Upper lobe of left lung (tissue), 6 donors: ENCODE results near the gene SPR. TPM values are rescaled to one million over a fixed set of nuclear protein-coding genes. Genes with fewer than 3 reads are reported as not detected.
"Not testable (repeated sequence)": the region's sequence is repeated elsewhere in the genome, so short reads cannot be mapped to it uniquely, and the experiment has no call there.

ENCODE experiments used
- ATAC-seq, 2 donors: fragments of 200-7000 bp; cut with Tn5 transposase; one replicate each; pipeline ENCODE4 v1.9.1; 2022; ENCODE audit warnings: mild to moderate bottlenecking in 2 of 2, moderate library complexity in 2 of 2; ENCODE audit not compliant: low FRiP score in 2 of 2
- DNase-seq, 2 donors: peaks; one replicate each; pipeline ENCODE4 v3.0.0-alpha.2; 2019 to 2020
- H3K27ac ChIP-seq, 4 donors: fragments of 200-600 bp; sonication (generic); one replicate each; pipeline ENCODE4 v1.5.1; 2016 to 2019
- H3K27me3 ChIP-seq, 4 donors: fragments of 200-600 bp; sonication (generic); one replicate each; pipeline ENCODE4 v1.5.1; 2017 to 2019
- H3K36me3 ChIP-seq, 4 donors: fragments of 200-600 bp; sonication (generic); one replicate each; pipeline ENCODE4 v1.5.1; 2016 to 2019
- H3K4me1 ChIP-seq, 4 donors: fragments of 200-600 bp; sonication (generic); one replicate each; pipeline ENCODE4 v1.5.1; 2018 to 2019
- H3K4me3 ChIP-seq, 4 donors: fragments of 200-600 bp; sonication (generic); one replicate each; pipeline ENCODE4 v1.5.1; 2017 to 2019; ENCODE audit warnings: mild to moderate bottlenecking in 2 of 4, moderate library complexity in 1 of 4
- H3K9me3 ChIP-seq, 4 donors: fragments of 200-600 bp; sonication (generic); one replicate each; pipeline ENCODE4 v1.5.1; 2018 to 2019
- EP300 ChIP-seq, 4 donors: sonication (generic); formaldehyde crosslinking; IDR thresholded peaks; one replicate each; pipeline ENCODE4 v1.5.1; 2017; ENCODE audit warnings: antibody characterized with exemption in 4 of 4, control low read depth in 2 of 4
- POLR2A ChIP-seq, 4 donors: fragments of 450-650 bp; IDR thresholded peaks; one replicate each; pipeline ENCODE4 v1.5.1; 2016 to 2017; ENCODE audit warnings: antibody characterized with exemption in 4 of 4, mild to moderate bottlenecking in 2 of 4
- POLR2AphosphoS5 ChIP-seq, 2 donors: sonication (generic); formaldehyde crosslinking; IDR thresholded peaks; one replicate each; pipeline ENCODE4 v1.5.1; 2017; ENCODE audit warnings: antibody characterized with exemption in 2 of 2
- WGBS, 2 donors: methylation state at CpG; one replicate each; pipeline ENCODE4 v1.1.5; 2017 to 2018; 5-methylcytosine and 5-hydroxymethylcytosine counted together
- total RNA-seq, 6 donors: library from RNA; depleted of rRNA in 4 of 6; stranded (reverse); fragments of >200 nt in 4 of 6; gene quantifications; one replicate each; pipeline versions ENCODE4 v1.1.0 to v1.2.1, GENCODE V29; 2016 to 2021
- TF ChIP-seq, protein P1 (sequence below), 6 experiments: fragments of 450-650 bp in 4 of 6; fragments of 200-600 bp in 2 of 6; sonication (generic) in 2 of 6; IDR thresholded peaks; one replicate each; pipeline ENCODE4 v1.5.1; 2016 to 2019; ENCODE audit warnings: antibody characterized with exemption in 6 of 6
- donor health status: DM: no; HTN: no; CAD: no; lungs with moderate emphysema.
- donor health status: DM: no; HTN: yes; CAD: no; lungs with severe emphysema.

The SPR gene
- total RNA-seq, 6 donors from 2014 or later: 26.2 to 49.2 (median 34.2) TPM

DNA sequence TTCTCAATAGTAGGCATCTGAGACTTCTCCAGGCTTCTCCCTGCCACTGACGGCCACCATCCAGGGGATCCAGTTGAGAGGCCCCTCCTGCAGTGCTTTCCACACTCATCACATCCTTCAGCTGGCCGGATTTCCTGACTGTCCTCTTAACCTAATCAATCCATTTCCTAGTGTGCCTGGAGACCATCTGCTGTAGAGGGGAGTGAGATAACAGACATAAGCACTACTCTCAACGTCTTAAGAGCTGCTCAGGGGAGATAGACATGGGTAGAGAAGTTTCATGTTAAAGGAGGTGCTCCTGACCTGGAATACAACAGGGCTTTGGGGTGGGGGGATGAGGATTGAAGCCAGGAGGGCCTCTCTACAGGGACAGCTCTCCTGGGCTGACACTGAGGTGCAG, 14.2 kb downstream of the SPR start:
- H3K9me3 ChIP-seq: no peaks in the 10 kb centered on the region
- H3K27ac ChIP-seq: no peak overlapping the region
- no peak overlapping the region for H3K4me3 ChIP-seq
- no peaks in the 10 kb centered on the region for H3K27me3 ChIP-seq
- 16 to 51% methylated on average over 3 of the region's 3 CpGs for WGBS, 2 donors
- no peaks in the 10 kb centered on the region for H3K36me3 ChIP-seq
- DNase-seq (no peak), ATAC-seq (no peak)
- TF ChIP-seq POLR2AphosphoS5 (IDR thresholded peaks at IDR 0.05): no peak
- H3K4me1 ChIP-seq: peaks cover 0 to under 1% (median 0%) of the 10 kb centered on the region in 4 donors

DNA sequence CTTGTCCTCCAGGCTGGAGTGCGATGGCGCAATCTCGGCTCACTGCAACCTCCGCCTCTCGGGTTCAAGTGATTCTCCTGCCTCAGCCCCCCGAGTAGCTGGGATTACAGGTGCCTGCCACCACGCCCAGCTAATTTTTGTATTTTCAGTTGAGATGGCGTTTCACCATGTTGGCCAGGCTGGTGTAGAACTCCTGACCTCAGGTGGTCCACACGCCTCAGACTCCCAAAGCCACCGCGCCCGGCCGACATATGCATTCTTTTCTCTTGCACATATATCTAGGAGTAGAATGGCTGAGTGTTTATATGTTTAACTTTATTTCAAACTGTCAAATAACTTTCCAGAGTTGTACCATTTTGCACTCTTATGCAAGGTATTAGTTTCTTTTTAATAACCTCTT, 20.2 kb downstream of the SPR start:
- peaks cover 0 to 15% (median 4%) of the 10 kb centered on the region in 4 donors for H3K27me3 ChIP-seq
- DNase-seq: peak in 1 of 2 donors; percentile 27
- WGBS, 2 donors: 69 to 76% methylated on average over 13 of the region's 13 CpGs

DNA sequence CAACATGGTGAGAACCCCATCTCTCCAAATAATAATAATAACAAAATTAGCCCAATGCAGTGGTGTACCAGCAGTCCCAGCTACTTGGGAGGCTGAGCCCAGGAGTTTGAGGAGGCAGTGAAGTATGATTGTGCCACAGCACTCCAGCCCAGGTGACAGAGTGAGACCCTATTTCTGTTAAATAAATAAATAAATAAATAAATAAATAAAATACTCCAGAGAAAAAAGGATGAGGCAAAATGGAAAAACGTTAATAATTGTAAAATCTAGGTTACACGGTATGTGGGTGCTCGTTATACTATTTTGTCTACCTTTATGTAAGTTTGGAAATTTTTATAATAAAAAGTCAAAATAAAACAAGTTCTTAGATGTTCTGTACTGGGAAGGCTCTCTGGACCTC, 21.5 kb downstream of the SPR start:
- Histone ChIP-seq H3K36me3 (no peaks in the 10 kb centered on the region), H3K4me1 (no peaks in the 10 kb centered on the region), H3K27ac (no peak overlapping the region), H3K27me3 (peaks cover 0 to 21% (median 6%) of the 10 kb centered on the region in 4 donors), H3K9me3 (no peaks in the 10 kb centered on the region), H3K4me3 (no peak overlapping the region)
- no peak for TF ChIP-seq EP300 (IDR thresholded peaks at IDR 0.05)
- TF ChIP-seq POLR2AphosphoS5 (IDR thresholded peaks at IDR 0.05): no peak
- no peak for TF ChIP-seq POLR2A (IDR thresholded peaks at IDR 0.05)
- TF ChIP-seq, protein P1, sequence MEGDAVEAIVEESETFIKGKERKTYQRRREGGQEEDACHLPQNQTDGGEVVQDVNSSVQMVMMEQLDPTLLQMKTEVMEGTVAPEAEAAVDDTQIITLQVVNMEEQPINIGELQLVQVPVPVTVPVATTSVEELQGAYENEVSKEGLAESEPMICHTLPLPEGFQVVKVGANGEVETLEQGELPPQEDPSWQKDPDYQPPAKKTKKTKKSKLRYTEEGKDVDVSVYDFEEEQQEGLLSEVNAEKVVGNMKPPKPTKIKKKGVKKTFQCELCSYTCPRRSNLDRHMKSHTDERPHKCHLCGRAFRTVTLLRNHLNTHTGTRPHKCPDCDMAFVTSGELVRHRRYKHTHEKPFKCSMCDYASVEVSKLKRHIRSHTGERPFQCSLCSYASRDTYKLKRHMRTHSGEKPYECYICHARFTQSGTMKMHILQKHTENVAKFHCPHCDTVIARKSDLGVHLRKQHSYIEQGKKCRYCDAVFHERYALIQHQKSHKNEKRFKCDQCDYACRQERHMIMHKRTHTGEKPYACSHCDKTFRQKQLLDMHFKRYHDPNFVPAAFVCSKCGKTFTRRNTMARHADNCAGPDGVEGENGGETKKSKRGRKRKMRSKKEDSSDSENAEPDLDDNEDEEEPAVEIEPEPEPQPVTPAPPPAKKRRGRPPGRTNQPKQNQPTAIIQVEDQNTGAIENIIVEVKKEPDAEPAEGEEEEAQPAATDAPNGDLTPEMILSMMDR (IDR thresholded peaks at IDR 0.05): no peak
- DNase-seq (no peak), ATAC-seq (no peak)
- 86 to 89% methylated on average over 3 of the region's 3 CpGs for WGBS, 2 donors

More for the DNA sequence above, 20.2 kb downstream of the SPR start:
- not testable (repeated sequence) for ATAC-seq, H3K4me3 ChIP-seq, H3K9me3 ChIP-seq, H3K27ac ChIP-seq, H3K4me1 ChIP-seq, H3K36me3 ChIP-seq

DNA sequence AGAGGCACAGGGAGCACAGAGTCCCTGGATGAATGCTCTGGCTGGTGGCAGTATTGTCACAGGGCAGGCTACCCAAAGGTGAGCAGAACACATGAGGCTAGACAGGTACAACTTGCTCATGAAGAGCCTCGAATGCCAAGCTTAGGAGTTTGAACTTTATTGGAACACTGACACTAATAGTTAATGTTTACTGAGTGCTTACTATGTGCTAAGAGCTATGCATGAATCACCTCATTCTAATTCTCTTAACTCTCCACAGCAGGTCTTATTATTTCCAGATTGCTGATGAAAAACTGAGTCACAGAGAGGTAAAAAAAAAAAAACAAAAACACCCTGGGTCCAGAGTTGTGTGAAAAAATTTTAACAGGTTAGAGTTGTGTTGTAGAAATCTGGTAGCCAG, 24.0 kb downstream of the SPR start:
- no peak for TF ChIP-seq POLR2A (IDR thresholded peaks at IDR 0.05)
- no peak for TF ChIP-seq POLR2AphosphoS5 (IDR thresholded peaks at IDR 0.05)
- TF ChIP-seq EP300 (IDR thresholded peaks at IDR 0.05): no peak
- TF ChIP-seq, protein P1 (IDR thresholded peaks at IDR 0.05): no peak
- Histone ChIP-seq H3K27me3 (peaks cover 0 to 46% (median 18%) of the 10 kb centered on the region in 4 donors), H3K9me3 (no peaks in the 10 kb centered on the region), H3K36me3 (no peaks in the 10 kb centered on the region), H3K4me3 (no peak overlapping the region), H3K4me1 (peaks cover 10 to 18% (median 15%) of the 10 kb centered on the region in 4 donors), H3K27ac (no peak overlapping the region)
- no peak for ATAC-seq
- 47 to 53% methylated on average over 1 of the region's 1 CpG for WGBS, 2 donors
- no peak for DNase-seq

DNA sequence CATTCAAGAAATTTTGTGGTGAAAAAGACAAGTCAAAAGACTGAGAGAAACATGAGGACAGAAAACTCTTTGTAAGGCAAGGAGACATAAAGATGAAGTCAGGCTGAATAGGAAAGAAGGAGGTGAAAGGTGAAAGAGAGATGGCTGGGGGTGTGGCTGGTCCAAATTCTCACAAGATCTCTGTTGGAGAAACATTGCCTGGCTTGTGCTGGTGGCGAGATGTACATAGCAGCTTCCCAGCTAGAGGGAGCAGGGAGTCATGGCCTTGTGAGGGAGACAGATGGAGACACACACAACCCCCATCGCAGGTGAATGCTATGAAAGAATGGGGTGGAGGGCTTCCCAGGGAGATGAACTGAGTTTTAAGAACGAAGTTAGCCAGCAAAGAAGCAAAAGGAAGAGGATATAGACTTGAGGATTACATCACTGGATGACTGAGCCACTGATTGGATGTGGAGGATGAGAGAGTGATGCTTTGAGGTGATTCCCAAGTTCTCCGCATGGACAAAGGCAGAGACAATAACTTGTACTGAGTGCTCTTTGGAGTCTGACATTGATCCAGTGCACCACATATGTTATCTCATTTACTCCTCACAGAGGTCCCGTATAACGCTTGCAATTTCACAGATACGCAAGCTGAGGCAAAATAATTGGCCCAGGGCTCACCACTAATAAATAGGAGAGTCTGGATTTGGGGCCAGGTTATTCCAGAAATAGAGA, 26.4 kb downstream of the SPR start:
- ATAC-seq: no peak
- H3K9me3 ChIP-seq: no peaks in the 10 kb centered on the region
- TF ChIP-seq POLR2AphosphoS5 (IDR thresholded peaks at IDR 0.05) (no peak), POLR2A (IDR thresholded peaks at IDR 0.05) (no peak), EP300 (IDR thresholded peaks at IDR 0.05) (no peak)
- TF ChIP-seq, protein P1 (IDR thresholded peaks at IDR 0.05): no peak
- H3K4me3 ChIP-seq: no peak overlapping the region
- no peak overlapping the region for H3K27ac ChIP-seq
- DNase-seq: no peak
- peaks cover 0 to 65% (median 37%) of the 10 kb centered on the region in 4 donors for H3K27me3 ChIP-seq
- peaks cover 34 to 42% (median 38%) of the 10 kb centered on the region in 4 donors for H3K4me1 ChIP-seq
- WGBS, 2 donors: 14 to 20% methylated on average over 7 of the region's 7 CpGs
- H3K36me3 ChIP-seq: no peaks in the 10 kb centered on the region

DNA sequence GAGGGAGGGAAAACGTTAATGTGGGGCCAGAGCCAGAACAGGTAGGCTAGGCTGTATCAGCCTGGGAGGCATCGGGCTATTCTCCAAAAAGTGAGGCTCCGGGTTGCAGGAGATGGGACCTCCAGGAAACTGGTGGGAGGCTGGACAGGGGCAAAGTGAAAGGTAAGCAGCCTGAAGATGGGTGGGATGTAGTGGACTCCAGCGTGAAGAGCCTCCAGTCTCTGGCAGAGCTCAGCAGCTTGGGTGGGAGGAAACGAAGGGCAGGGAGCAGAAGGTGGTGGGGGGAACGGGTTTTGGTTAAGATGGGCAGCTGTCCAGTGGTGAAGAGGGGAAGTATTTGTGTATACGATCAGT, 27.0 kb downstream of the SPR start:
- peaks cover 0 to 70% (median 39%) of the 10 kb centered on the region in 4 donors for H3K27me3 ChIP-seq
- H3K4me3 ChIP-seq: no peak overlapping the region
- peaks cover 36 to 45% (median 41%) of the 10 kb centered on the region in 4 donors for H3K4me1 ChIP-seq
- no peaks in the 10 kb centered on the region for H3K9me3 ChIP-seq
- WGBS, 2 donors: 6 to 7% methylated on average over 7 of the region's 7 CpGs
- no peak overlapping the region for H3K27ac ChIP-seq
- no peak for DNase-seq
- no peak for ATAC-seq
- H3K36me3 ChIP-seq: no peaks in the 10 kb centered on the region
- no peak for TF ChIP-seq POLR2A (IDR thresholded peaks at IDR 0.05)
- no peak for TF ChIP-seq EP300 (IDR thresholded peaks at IDR 0.05)
- no peak for TF ChIP-seq POLR2AphosphoS5 (IDR thresholded peaks at IDR 0.05)
- TF ChIP-seq, protein P1 (IDR thresholded peaks at IDR 0.05): no peak
